GM12878 (cell line): Measurements from ENCODE around the gene SRCIN1. TPM values are rescaled to one million over a fixed set of nuclear protein-coding genes. Genes with fewer than 3 reads are reported as not detected.

Experiments
- ATAC-seq: fragments of 200-7000 bp; cut with Tn5 transposase; 3 replicates; pipeline ENCODE4 v1.9.1; 2020; ENCODE audit warnings: mild to moderate bottlenecking, moderate library complexity
- BruUV-seq: library from RNA; stranded (reverse); fragments of 400-500 nt; replicated peaks from 2 replicates; lab custom pipeline; 2021; lab: Mats Ljungman, UMichigan
- CTCF ChIA-PET: fragments of 300-600 bp; sonication (Branson Sonifier 250); formaldehyde crosslinking; extraction: SDS; loops from one replicate; lab custom pipeline; 2021; ENCODE audit warnings: inconsistent platforms; lab: Yijun Ruan, JAX
- POLR2A ChIA-PET: fragments of 350-600 bp; formaldehyde crosslinking; extraction: SDS; loops from one replicate; lab custom pipeline; 2021; ENCODE audit warnings: inconsistent platforms; lab: Charles Lee
- RAD21 ChIA-PET: fragments of 300-600 bp; sonication (Branson Sonifier 250); formaldehyde crosslinking; loops from one replicate; lab custom pipeline; 2023; ENCODE audit warnings: antibody characterized with exemption; ENCODE audit not compliant: unreplicated experiment; lab: Charles Lee
- SMC1A ChIA-PET: fragments of 300-600 bp; sonication (Branson Sonifier 250); formaldehyde crosslinking; loops from one replicate; lab custom pipeline; 2023; ENCODE audit not compliant: unreplicated experiment, uncharacterized antibody; lab: Charles Lee
- DNase-seq: peaks from one replicate; pipeline ENCODE4 v3.0.0-alpha.2; 2011; ENCODE audit warnings: low read depth, low spot score
- FAIRE-seq: peaks from 3 replicates; lab custom pipeline; 2011; peaks lifted over from hg19 to GRCh38; lab: Jason Lieb, UNC
- H2AFZ ChIP-seq: 2 replicates; pipeline ENCODE4 v1.6.0; 2011; ENCODE audit warnings: low read depth, low read length, control low read depth; ENCODE audit not compliant: control insufficient read depth
- H3K27ac ChIP-seq: 2 replicates; pipeline ENCODE4 v1.5.1; 2011; ENCODE audit warnings: control low read depth; ENCODE audit not compliant: control insufficient read depth, insufficient read depth
- H3K27me3 ChIP-seq, 2 experiments: replicated peaks in 1 of 2; 2 replicates each; pipeline versions ENCODE4 v1.6.0 to v1.6.1; 2011; ENCODE audit warnings: low read length in 1 of 2; ENCODE audit not compliant: control insufficient read depth in 2 of 2, insufficient read depth in 2 of 2
- H3K36me3 ChIP-seq, 2 experiments: 2 replicates each; pipeline ENCODE4 v1.5.1; 2011; ENCODE audit warnings: low read length in 1 of 2; ENCODE audit not compliant: control insufficient read depth in 2 of 2, insufficient read depth in 2 of 2
- H3K4me1 ChIP-seq: 2 replicates; pipeline ENCODE4 v1.6.1; 2011; ENCODE audit warnings: mild to moderate bottlenecking, low read length, moderate library complexity, mixed read lengths; ENCODE audit not compliant: control insufficient read depth, insufficient read depth
- H3K4me2 ChIP-seq: 2 replicates; pipeline ENCODE4 v1.6.0; 2011; ENCODE audit warnings: control low read depth; ENCODE audit not compliant: control insufficient read depth, insufficient read depth
- H3K4me3 ChIP-seq: fragments of 200-600 bp; sonication (generic); 2 replicates; pipeline ENCODE4 v1.5.1; 2016
- H3K79me2 ChIP-seq: 2 replicates; pipeline ENCODE4 v1.6.0; 2011; ENCODE audit warnings: low read length; ENCODE audit not compliant: control insufficient read depth, insufficient read depth
- H3K9ac ChIP-seq: 2 replicates; pipeline ENCODE4 v1.8.0; 2011; ENCODE audit warnings: low read length, control low read depth, mixed read lengths; ENCODE audit not compliant: control insufficient read depth, insufficient read depth
- H3K9me3 ChIP-seq: replicated peaks from 3 replicates; pipeline ENCODE4 v1.5.1; 2011; ENCODE audit warnings: mild to moderate bottlenecking, low read length; ENCODE audit not compliant: control insufficient read depth, insufficient read depth
- H4K20me1 ChIP-seq: 2 replicates; pipeline ENCODE4 v1.6.0; 2011; ENCODE audit not compliant: control insufficient read depth, insufficient read depth
- CTCF ChIP-seq, 3 experiments: IDR thresholded peaks in 2 of 3; conservative IDR thresholded peaks in 1 of 3; 2 replicates each; pipeline ENCODE4 v1.5.1; 2011; ENCODE audit warnings: low read depth in 3 of 3, low read length in 3 of 3, mild to moderate bottlenecking in 3 of 3, control low read depth in 2 of 3, moderate library complexity in 2 of 3, inconsistent platforms in 1 of 3, mixed read lengths in 1 of 3; ENCODE audit not compliant: control insufficient read depth in 2 of 3, insufficient read depth in 1 of 3; ENCODE audit errors: extremely low read depth in 1 of 3
- ESRRA ChIP-seq: IDR thresholded peaks from 2 replicates; pipeline ENCODE4 v1.6.1; 2012; ENCODE audit warnings: mild to moderate bottlenecking, low read length, improper control_type of control experiment
- IKZF2 ChIP-seq, 2 experiments: fragments of 450-650 bp; IDR thresholded peaks; 2 replicates each; pipeline ENCODE4 v1.6.1; 2017; ENCODE audit warnings: mild to moderate bottlenecking in 2 of 2, moderate library complexity in 2 of 2
- NR2C1 ChIP-seq: fragments of 450-650 bp; IDR thresholded peaks from 2 replicates; pipeline ENCODE4 v1.6.1; 2017; ENCODE audit warnings: antibody characterized with exemption, mild to moderate bottlenecking, moderate library complexity
- RAD51 ChIP-seq: fragments of 450-650 bp; IDR thresholded peaks from 2 replicates; pipeline ENCODE4 v1.6.1; 2016; ENCODE audit warnings: moderate library complexity, mild to moderate bottlenecking, inconsistent platforms
- SPI1 ChIP-seq: IDR thresholded peaks from 2 replicates; pipeline ENCODE4 v1.6.1; 2011; ENCODE audit warnings: low read depth, mild to moderate bottlenecking, low read length, moderate library complexity, borderline replicate concordance; ENCODE audit not compliant: insufficient read depth
- STAT1 ChIP-seq: fragments of 450-650 bp; conservative IDR thresholded peaks from 2 replicates; pipeline ENCODE4 v1.6.1; 2014; ENCODE audit warnings: antibody characterized with exemption, mild to moderate bottlenecking
- WGBS: methylation state at CpG from one replicate; pipeline ENCODE4 v1.1.6; 2016; ENCODE audit warnings: low lambda C conversion rate; ENCODE audit not compliant: insufficient replicate concordance, insufficient coverage; ENCODE audit errors: missing lambda C conversion rate; 5-methylcytosine and 5-hydroxymethylcytosine counted together
- in situ Hi-C: fragments of 300-500 bp; cut with MboI; formaldehyde crosslinking; loops from 9 replicates; pipeline ENCODE4 v1.14.3; 2018; ENCODE audit warnings: mixed read lengths
- intact Hi-C: fragments of 100-400 bp; cut with micrococcal nuclease; formaldehyde crosslinking; loops from one replicate; pipeline ENCODE4 v1.14.2; 2022; ENCODE audit not compliant: unreplicated experiment
- polyA plus RNA-seq, 11 experiments: library from polyadenylated mRNA; depleted of rRNA in 4 of 11; unstranded in 6 of 11; stranded (reverse) in 5 of 11; fragments of >200 nt; fragmentation: Nextera tagmentation in 4 of 11; fragmentation: Illumina TruSeq in 1 of 11; extraction: Ambion mirVana in 4 of 11; extraction: Trizol in 1 of 11; gene quantifications; 1 replicate in 1 of 11; 2 replicates in 10 of 11; pipeline versions ENCODE4 v1.2.1 to v1.2.3, GENCODE V29; 2011 to 2016; ENCODE audit warnings: inconsistent platforms in 2 of 11, missing spikeins in 2 of 11, low read depth in 1 of 11
- total RNA-seq, 4 experiments: library from RNA; depleted of rRNA in 3 of 4; stranded (reverse); fragments of >200 nt in 3 of 4; fragmentation: Illumina TruSeq in 1 of 4; extraction: Trizol in 1 of 4; gene quantifications; 2 replicates each; pipeline versions ENCODE4 v1.2.1 to v1.2.3, GENCODE V29; 2013 to 2021

Gene SRCIN1
- total and polyA plus RNA-seq, 10 of the 15 experiments (the other 5 are each of a cell fraction or from before 2014, with no cell fraction given), result under 0.01 to 0.74 (median 0.20) TPM; not detected in 3

- TF ChIP-seq CTCF (IDR thresholded peaks at IDR 0.05 in 2 of 3, conservative IDR thresholded peaks at IDR 0.05 in 1 of 3; ENCODE audit: control insufficient read depth in 2 of 3, extremely low read depth in 1 of 3, insufficient read depth in 1 of 3, low read depth in 3 of 3, low read length in 3 of 3) (no peak), ESRRA (no peak), IKZF2 (IDR thresholded peaks at IDR 0.05) (no peak)
Measured at GRCh38 chr17:38585918-38586529, 19.7 kb downstream of the SRCIN1 start (continued).

- H2AFZ ChIP-seq, result no peak overlapping the region
- CTCF ChIA-PET, result interaction anchor here (0.8 to 11.8 kb wide), 8 partner anchors 13 to 84 kb away, joined by 3 to 187 read pairs (median 7); no protein-coding TSS in a partner anchor
- no peaks in the 10 kb centered on the region for H3K36me3 ChIP-seq
- H3K4me3 ChIP-seq, result no peak overlapping the region
- peak; percentile 37 for ATAC-seq
- H3K79me2 ChIP-seq, result no peaks in the 10 kb centered on the region
- H3K9ac ChIP-seq, result no peak overlapping the region
- H3K27ac ChIP-seq, result no peak overlapping the region
- no TSS peak for BruUV-seq
- H4K20me1 ChIP-seq, result no peaks in the 10 kb centered on the region
- no peak for DNase-seq
- 22% methylated on average over 15 of the region's 15 CpGs for WGBS
- no peak overlapping the region for H3K4me2 ChIP-seq
- in situ Hi-C loops, result no loop called here
- POLR2A ChIA-PET, result no interaction called here
- RAD21 ChIA-PET, result interaction anchor here (0.5 to 11.0 kb wide), 6 partner anchors 19 to 79 kb away, joined by 3 to 130 read pairs (median 4); no protein-coding TSS in a partner anchor
- H3K27me3 ChIP-seq, result peaks cover 0 to 3% of the 10 kb centered on the region in 2 experiments; a peak in 3 of 4 replicates
- no peaks in the 10 kb centered on the region for H3K9me3 ChIP-seq
- TF ChIP-seq RAD51 (no peak), STAT1 (no peak), SPI1 (no peak), NR2C1 (0 out of 2 replicates have a peak, but pooled peaks have one; percentile 19)
- no peak for FAIRE-seq
- SMC1A ChIA-PET, result interaction anchor here (0.8 to 5.3 kb wide), 5 partner anchors 13 to 92 kb away, joined by 3 to 54 read pairs (median 4); no protein-coding TSS in a partner anchor
- intact Hi-C loops, result loop anchor here (2.0 to 10.0 kb wide), 2 partner anchors 92 to 160 kb away; partner anchors contain the start of gene ARHGAP23
- H3K4me1 ChIP-seq, result peaks cover 8% of the 10 kb centered on the region
Measured at GRCh38 chr17:38585056-38585917, 20.5 kb downstream of the SRCIN1 start.
